GM23248 (cell line): Measurements from ENCODE around the gene PPDPF. TPM values are rescaled to one million over a fixed set of nuclear protein-coding genes. Genes with fewer than 3 reads are reported as not detected.
A peak's percentile ranks its signal among the peaks of the same experiment; 100 is the strongest.

Experiments
- DNase-seq: peaks from one replicate; pipeline ENCODE4 v3.0.0-alpha.2; 2015
- H2AFZ ChIP-seq: fragments of 200-600 bp; sonication (generic); 2 replicates; pipeline ENCODE4 v1.6.1; 2016; ENCODE audit warnings: antibody characterized with exemption
- H3F3A ChIP-seq: fragments of 200-600 bp; sonication (generic); 2 replicates; pipeline ENCODE4 v1.6.1; 2016; ENCODE audit warnings: mild to moderate bottlenecking, antibody characterized with exemption, mixed run types; ENCODE audit not compliant: insufficient read depth
- H3K27ac ChIP-seq: fragments of 200-600 bp; sonication (generic); 2 replicates; pipeline ENCODE4 v1.5.1; 2016; ENCODE audit warnings: mild to moderate bottlenecking
- H3K27me3 ChIP-seq: fragments of 200-600 bp; sonication (generic); replicated peaks from 2 replicates; pipeline ENCODE4 v1.6.1; 2016; ENCODE audit warnings: mild to moderate bottlenecking; ENCODE audit not compliant: insufficient read depth
- H3K36me3 ChIP-seq: fragments of 200-600 bp; sonication (generic); 2 replicates; pipeline ENCODE4 v1.6.1; 2016; ENCODE audit warnings: low read depth, mild to moderate bottlenecking
- H3K4me1 ChIP-seq: fragments of 200-600 bp; sonication (generic); 2 replicates; pipeline ENCODE4 v1.6.1; 2016; ENCODE audit warnings: mild to moderate bottlenecking; ENCODE audit not compliant: insufficient read depth
- H3K4me2 ChIP-seq: fragments of 200-600 bp; sonication (generic); one replicate; pipeline ENCODE4 v1.6.1; 2016; ENCODE audit warnings: mild to moderate bottlenecking; ENCODE audit not compliant: unreplicated experiment
- H3K4me3 ChIP-seq: fragments of 200-600 bp; sonication (generic); 2 replicates; pipeline ENCODE4 v1.5.1; 2016; ENCODE audit warnings: mild to moderate bottlenecking
- H3K79me2 ChIP-seq: fragments of 200-600 bp; sonication (generic); 2 replicates; pipeline ENCODE4 v1.6.1; 2016; ENCODE audit warnings: mild to moderate bottlenecking; ENCODE audit not compliant: insufficient read depth
- H3K9ac ChIP-seq: fragments of 200-600 bp; sonication (generic); 2 replicates; pipeline ENCODE4 v1.6.1; 2016; ENCODE audit warnings: mild to moderate bottlenecking
- H3K9me2 ChIP-seq: fragments of 200-600 bp; sonication (generic); 2 replicates; pipeline ENCODE4 v1.6.1; 2016; ENCODE audit warnings: mixed run types, mild to moderate bottlenecking, moderate library complexity; ENCODE audit not compliant: insufficient read depth
- H3K9me3 ChIP-seq: fragments of 200-600 bp; sonication (generic); one replicate; pipeline ENCODE4 v1.6.1; 2017; ENCODE audit warnings: low read depth
- H4K20me1 ChIP-seq: fragments of 200-600 bp; sonication (generic); 2 replicates; pipeline ENCODE4 v1.6.0; 2016; ENCODE audit not compliant: insufficient read depth
- EZH2 ChIP-seq: fragments of 200-600 bp; sonication (generic); IDR thresholded peaks from 2 replicates; pipeline ENCODE4 v1.6.1; 2018; ENCODE audit warnings: antibody characterized with exemption, mild to moderate bottlenecking; ENCODE audit not compliant: insufficient read depth, poor library complexity, severe bottlenecking
- EZH2phosphoT487 ChIP-seq: fragments of 200-600 bp; sonication (generic); IDR thresholded peaks from 2 replicates; pipeline ENCODE4 v1.6.1; 2018; ENCODE audit warnings: antibody characterized with exemption, moderate library complexity, mild to moderate bottlenecking, low read depth; ENCODE audit not compliant: insufficient read depth
- WGBS, 2 experiments: methylation state at CpG; one replicate each; pipeline ENCODE4 v1.1.6; 2015 to 2017; ENCODE audit warnings: low lambda C conversion rate in 2 of 2, low coverage in 1 of 2; ENCODE audit errors: missing lambda C conversion rate in 2 of 2; 5-methylcytosine and 5-hydroxymethylcytosine counted together
- in situ Hi-C: fragments of 300-500 bp; cut with MboI; formaldehyde crosslinking; loops from 2 replicates; pipeline ENCODE4 v1.15.0; 2020
- polyA plus RNA-seq: library from polyadenylated mRNA; unstranded; fragments of >200 nt; fragmentation: Nextera tagmentation; extraction: Ambion mirVana; gene quantifications from 2 replicates; pipeline ENCODE4 v1.2.1, GENCODE V29; 2016
- total RNA-seq: library from RNA; depleted of rRNA; stranded (reverse); fragments of >200 nt; shearing (Covaris generic); gene quantifications from 2 replicates; pipeline ENCODE4 v1.2.3, GENCODE V29; 2014

PPDPF gene
- total and polyA plus RNA-seq, 2 experiments from 2014 or later, result 170 to 236 TPM

DNA sequence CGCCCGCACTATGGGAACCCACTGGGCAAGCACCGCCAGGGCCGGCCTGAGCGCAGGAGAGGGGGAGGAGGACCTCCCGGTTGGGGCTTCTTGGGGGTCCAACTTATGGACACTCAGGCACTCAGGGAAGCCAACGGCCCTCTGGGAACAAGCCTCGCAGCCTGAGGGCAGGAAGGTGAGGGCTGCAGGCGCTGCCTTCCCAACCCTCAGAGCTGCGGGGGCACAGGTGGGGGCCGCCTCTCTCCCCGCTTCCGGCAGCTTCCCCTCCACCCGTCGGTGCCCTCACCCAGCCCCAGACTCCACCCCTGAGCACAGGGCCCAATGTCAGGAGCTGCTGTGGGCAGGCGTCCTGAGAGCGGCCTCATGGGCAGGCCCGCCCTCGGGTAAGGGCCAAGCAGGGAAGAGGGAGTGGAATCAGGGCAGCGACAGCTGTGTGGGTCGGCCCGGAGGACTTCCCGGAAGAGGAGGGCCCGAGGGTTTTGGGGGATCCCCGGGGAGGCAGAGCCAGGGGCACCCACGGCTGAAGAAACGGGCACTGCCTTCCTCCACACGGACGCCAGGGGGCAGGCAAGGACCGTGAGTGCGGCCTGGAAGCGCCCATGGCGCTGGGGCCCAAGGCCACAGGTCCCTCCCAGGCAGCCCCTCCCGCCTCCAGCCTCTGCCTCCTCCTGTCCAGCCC is 17.1 kb downstream of the PPDPF start:
- Histone ChIP-seq H3K27me3 (no peaks in the 10 kb centered on the region), H3K9me2 (no peaks in the 10 kb centered on the region), H3K4me2 (peak overlapping the region; percentile 38), H3K27ac (no peak overlapping the region), H3K79me2 (no peaks in the 10 kb centered on the region), H2AFZ (peak overlapping the region; percentile 72), H3F3A (no peaks in the 10 kb centered on the region), H3K9ac (no peak overlapping the region), H3K9me3 (no peaks in the 10 kb centered on the region), H3K36me3 (no peaks in the 10 kb centered on the region), H3K4me1 (no peaks in the 10 kb centered on the region), H3K4me3 (peak overlapping the region; percentile 22; the same call in 1 of the 2 replicates), H4K20me1 (no peaks in the 10 kb centered on the region)
- in situ Hi-C loops, result no loop called here
- peak; percentile 94 for DNase-seq
- WGBS, 2 experiments, result 18% methylated on average over 28 to 30 of the region's 34 CpGs
- no peak for TF ChIP-seq EZH2phosphoT487
- TF ChIP-seq EZH2, result no peak

DNA sequence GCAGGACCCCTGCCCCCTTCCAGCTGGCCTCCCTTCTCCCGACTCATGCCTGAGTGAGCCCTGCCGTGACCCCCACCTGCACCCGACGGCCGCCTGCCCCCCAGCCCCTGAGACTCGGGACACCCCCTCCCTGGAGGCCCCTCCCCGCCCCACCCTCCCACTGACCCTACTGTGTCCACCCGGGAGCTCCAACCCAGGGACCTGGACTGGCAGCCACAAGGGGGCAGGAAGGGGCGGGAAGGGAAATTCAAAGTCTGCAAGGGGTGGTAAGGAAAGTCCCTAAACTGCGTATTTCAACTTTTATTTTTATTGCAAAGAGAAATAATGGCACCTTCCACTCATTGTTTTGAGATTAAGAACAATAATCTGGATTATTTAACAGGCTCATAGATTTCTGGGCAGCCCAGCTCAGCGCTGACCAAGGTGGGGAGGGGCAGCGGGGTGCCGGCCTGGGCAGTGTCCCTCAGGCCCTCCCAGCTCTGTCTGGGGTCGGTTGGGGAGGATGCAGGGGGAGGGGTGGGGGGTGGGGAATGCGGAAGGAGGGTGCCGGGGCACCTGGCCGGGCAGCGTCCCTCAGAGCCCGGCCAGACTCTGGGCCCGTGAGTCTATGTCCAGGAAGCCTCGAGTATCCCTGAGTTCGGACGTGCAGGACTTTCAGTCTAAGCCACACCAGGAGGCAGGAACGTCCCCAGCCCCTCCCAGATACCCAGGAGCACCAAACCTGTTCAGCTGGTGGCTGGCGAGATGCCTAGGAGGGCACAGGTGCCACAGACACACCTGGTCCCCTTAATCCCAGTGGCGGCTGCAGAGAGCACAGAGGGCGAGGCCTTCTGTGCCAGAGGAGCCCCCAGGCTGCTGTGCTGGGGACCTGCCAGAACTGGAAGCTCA is 17.9 kb downstream of the PPDPF start:
- peak overlapping the region; percentile 17 for H3K4me2 ChIP-seq
- H2AFZ ChIP-seq, result peak overlapping the region; percentile 72; the same call in 1 of the 2 replicates
- H3K4me3 ChIP-seq, result peak overlapping the region; percentile 22; the same call in 1 of the 2 replicates
- DNase-seq, result no peak
- H3K79me2 ChIP-seq, result no peaks in the 10 kb centered on the region
- no peaks in the 10 kb centered on the region for H3K4me1 ChIP-seq
- no peaks in the 10 kb centered on the region for H3K27me3 ChIP-seq
- no peak overlapping the region for H3K9ac ChIP-seq
- no peaks in the 10 kb centered on the region for H3K36me3 ChIP-seq
- H3K9me2 ChIP-seq, result no peaks in the 10 kb centered on the region
- H4K20me1 ChIP-seq, result no peaks in the 10 kb centered on the region
- no peaks in the 10 kb centered on the region for H3K9me3 ChIP-seq
- 54 to 68% methylated on average over 13 to 26 of the region's 27 CpGs for WGBS, 2 experiments
- H3F3A ChIP-seq, result no peaks in the 10 kb centered on the region
- no peak for TF ChIP-seq EZH2phosphoT487
- in situ Hi-C loops, result no loop called here
- H3K27ac ChIP-seq, result no peak overlapping the region

DNA sequence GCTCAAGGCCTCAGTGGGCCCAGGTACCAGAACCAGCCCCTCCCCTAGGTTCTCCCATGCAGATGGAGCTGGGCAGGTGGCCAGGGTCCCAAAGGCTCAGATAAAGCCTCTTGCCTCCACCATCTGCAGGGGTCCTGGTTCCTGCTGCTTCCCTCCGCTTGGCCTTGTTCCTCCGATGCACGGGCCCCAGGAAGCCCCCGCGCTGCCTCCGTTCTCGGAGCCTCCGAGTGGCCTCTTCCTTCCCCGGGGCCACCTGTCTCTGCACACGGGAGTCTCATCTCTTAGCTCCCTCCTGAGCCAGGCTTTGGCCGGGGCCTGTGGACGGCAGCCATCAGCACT is 18.5 kb downstream of the PPDPF start:
- Histone ChIP-seq H3K4me3 (no peak overlapping the region), H3K4me1 (no peaks in the 10 kb centered on the region), H3K27me3 (no peaks in the 10 kb centered on the region), H3K4me2 (no peak overlapping the region), H3K9me3 (no peaks in the 10 kb centered on the region), H3K79me2 (no peaks in the 10 kb centered on the region), H3K9me2 (no peaks in the 10 kb centered on the region), H3K27ac (no peak overlapping the region), H3K9ac (no peak overlapping the region), H3F3A (no peaks in the 10 kb centered on the region), H3K36me3 (no peaks in the 10 kb centered on the region), H4K20me1 (no peaks in the 10 kb centered on the region), H2AFZ (no peak overlapping the region)
- no peak for TF ChIP-seq EZH2
- TF ChIP-seq EZH2phosphoT487, result no peak
- DNase-seq, result no peak
- WGBS, 2 experiments, result 80 to 86% methylated on average over 12 of the region's 12 CpGs
- in situ Hi-C loops, result no loop called here

- H3K9me3 ChIP-seq, result no peaks in the 10 kb centered on the region
- WGBS, 2 experiments, result 84 to 86% methylated on average over 27 to 29 of the region's 29 CpGs
- H2AFZ ChIP-seq, result no peak overlapping the region
- no peaks in the 10 kb centered on the region for H3F3A ChIP-seq
- H3K4me3 ChIP-seq, result no peak overlapping the region
- H3K9ac ChIP-seq, result no peak overlapping the region
- no peak for DNase-seq
- H3K27me3 ChIP-seq, result no peaks in the 10 kb centered on the region
- H3K27ac ChIP-seq, result no peak overlapping the region
- H3K79me2 ChIP-seq, result no peaks in the 10 kb centered on the region
- no peak overlapping the region for H3K4me2 ChIP-seq
- H3K9me2 ChIP-seq, result no peaks in the 10 kb centered on the region
- no peaks in the 10 kb centered on the region for H4K20me1 ChIP-seq
- no peaks in the 10 kb centered on the region for H3K4me1 ChIP-seq
- no peak for TF ChIP-seq EZH2
- TF ChIP-seq EZH2phosphoT487, result no peak
- in situ Hi-C loops, result no loop called here
- H3K36me3 ChIP-seq, result no peaks in the 10 kb centered on the region
These were observed 19.1 kb downstream of the PPDPF start for GRCh38 chr20:63539441-63540370.
